Mesenchymal stem cell (in vitro differentiated cells and primary cell): ENCODE data around the gene TNP2.

Source experiments
- DNase-seq: peaks from one replicate; pipeline ENCODE4 v3.0.0-alpha.2; 2013
- H2AFZ ChIP-seq: one replicate; pipeline ENCODE4 v1.6.1; 2013; ENCODE audit warnings: low read depth, mild to moderate bottlenecking, control low read depth, inconsistent platforms, low read length, moderate library complexity
- H2AK5ac ChIP-seq: 2 replicates; pipeline ENCODE4 v1.6.1; 2013; ENCODE audit warnings: low read length, moderate library complexity, mild to moderate bottlenecking, inconsistent platforms; ENCODE audit not compliant: severe bottlenecking
- H2BK120ac ChIP-seq: one replicate; pipeline ENCODE4 v1.6.1; 2013; ENCODE audit warnings: low read depth, mild to moderate bottlenecking, inconsistent platforms, low read length, moderate library complexity
- H2BK12ac ChIP-seq, 2 experiments: one replicate each; pipeline ENCODE4 v1.6.1; 2013; ENCODE audit warnings: inconsistent platforms in 2 of 2, low read length in 2 of 2, mild to moderate bottlenecking in 2 of 2, moderate library complexity in 2 of 2, control low read depth in 1 of 2
- H2BK15ac ChIP-seq: one replicate; pipeline ENCODE4 v1.6.1; 2013; ENCODE audit warnings: mild to moderate bottlenecking, low read depth, inconsistent platforms; ENCODE audit not compliant: poor library complexity, severe bottlenecking
- H2BK5ac ChIP-seq: 2 replicates; pipeline ENCODE4 v1.6.1; 2013; ENCODE audit warnings: low read depth, mild to moderate bottlenecking, low read length, control low read depth, inconsistent platforms; ENCODE audit not compliant: poor library complexity, severe bottlenecking
- H3K14ac ChIP-seq, 2 experiments: one replicate each; pipeline ENCODE4 v1.6.1; 2013; ENCODE audit warnings: inconsistent platforms in 2 of 2, low read length in 2 of 2, control low read depth in 1 of 2, mild to moderate bottlenecking in 1 of 2, moderate library complexity in 1 of 2
- H3K18ac ChIP-seq, 2 experiments: one replicate each; pipeline ENCODE4 v1.6.1; 2013; ENCODE audit warnings: inconsistent platforms in 2 of 2, low read length in 2 of 2, control low read depth in 1 of 2, low read depth in 1 of 2, mild to moderate bottlenecking in 1 of 2
- H3K23ac ChIP-seq, 2 experiments: one replicate each; pipeline ENCODE4 v1.6.1; 2013; ENCODE audit warnings: inconsistent platforms in 2 of 2, low read length in 2 of 2, mild to moderate bottlenecking in 2 of 2, moderate library complexity in 2 of 2, control low read depth in 1 of 2
- H3K27ac ChIP-seq: 2 replicates; pipeline ENCODE4 v1.5.1; 2013; ENCODE audit warnings: mild to moderate bottlenecking, moderate library complexity, low read length, control low read depth, inconsistent platforms; ENCODE audit not compliant: poor library complexity, severe bottlenecking
- H3K27me3 ChIP-seq, 2 experiments: 2 replicates each; pipeline versions ENCODE4 v1.6.1 to v1.7.0; 2013; ENCODE audit warnings: low read length in 2 of 2, mild to moderate bottlenecking in 2 of 2, moderate library complexity in 2 of 2, control low read depth in 1 of 2, inconsistent platforms in 1 of 2; ENCODE audit not compliant: control insufficient read depth in 1 of 2, insufficient read depth in 1 of 2
- H3K36me3 ChIP-seq, 2 experiments: 2 replicates each; pipeline versions ENCODE4 v1.6.1 to v1.7.0; 2013; ENCODE audit warnings: low read length in 2 of 2, control low read depth in 1 of 2, inconsistent platforms in 1 of 2, low read depth in 1 of 2, mild to moderate bottlenecking in 1 of 2; ENCODE audit not compliant: insufficient read depth in 2 of 2, control insufficient read depth in 1 of 2
- H3K4ac ChIP-seq, 2 experiments: one replicate each; pipeline ENCODE4 v1.6.1; 2013; ENCODE audit warnings: inconsistent platforms in 2 of 2, low read length in 2 of 2, mild to moderate bottlenecking in 2 of 2, moderate library complexity in 2 of 2, control low read depth in 1 of 2, low read depth in 1 of 2
- H3K4me1 ChIP-seq: 2 replicates; pipeline ENCODE4 v1.6.1; 2013; ENCODE audit warnings: low read depth, low read length, control low read depth; ENCODE audit not compliant: control insufficient read depth, insufficient read depth
- H3K4me2 ChIP-seq: 2 replicates; pipeline ENCODE4 v1.6.1; 2013; ENCODE audit warnings: low read length, mild to moderate bottlenecking, inconsistent platforms; ENCODE audit not compliant: poor library complexity, severe bottlenecking
- H3K4me3 ChIP-seq, 2 experiments: 2 replicates each; pipeline versions ENCODE4 v1.5.1 to v1.7.0; 2013; ENCODE audit warnings: low read length in 2 of 2, mild to moderate bottlenecking in 2 of 2, control low read depth in 1 of 2, low read depth in 1 of 2; ENCODE audit not compliant: insufficient read depth in 1 of 2
- H3K79me1 ChIP-seq: replicated peaks from 2 replicates; pipeline ENCODE4 v1.6.1; 2013; ENCODE audit warnings: mild to moderate bottlenecking, control low read depth, low read length, inconsistent platforms; ENCODE audit not compliant: poor library complexity, severe bottlenecking
- H3K9ac ChIP-seq: 2 replicates; pipeline ENCODE4 v1.7.0; 2013; ENCODE audit warnings: mild to moderate bottlenecking, low read length, moderate library complexity
- H3K9me3 ChIP-seq: 2 replicates; pipeline ENCODE4 v1.7.0; 2013; ENCODE audit warnings: mild to moderate bottlenecking, low read length; ENCODE audit not compliant: control insufficient read depth
- H4K8ac ChIP-seq: one replicate; pipeline ENCODE4 v1.6.1; 2013; ENCODE audit warnings: inconsistent platforms, mild to moderate bottlenecking, low read length, moderate library complexity
- H4K91ac ChIP-seq: one replicate; pipeline ENCODE4 v1.6.1; 2013; ENCODE audit warnings: mild to moderate bottlenecking, low read length, inconsistent platforms
- WGBS: methylation state at CpG from one replicate; pipeline ENCODE4 v1.1.7; 2013; ENCODE audit warnings: mixed read lengths; 5-methylcytosine and 5-hydroxymethylcytosine counted together

TNP2 gene

GRCh38 chr16:11253995-11254912 is 14.9 kb downstream of the TNP2 start:
- Histone ChIP-seq H3K27me3 (no peaks in the 10 kb centered on the region), H2AFZ (no peak overlapping the region), H2AK5ac (no peak overlapping the region), H2BK12ac (no peak overlapping the region), H3K27ac (no peak overlapping the region), H4K91ac (peak overlapping the region; percentile 64), H4K8ac (peak overlapping the region; percentile 83), H3K4me1 (peaks cover 50% of the 10 kb centered on the region), H3K4ac (peak overlapping the region; percentile 4 to 89), H3K4me2 (peak overlapping the region; percentile 90), H3K9ac (peak overlapping the region; percentile 84), H2BK15ac (peak overlapping the region; percentile 60), H2BK120ac (no peak overlapping the region), H3K36me3 (peaks cover 0 to 33% of the 10 kb centered on the region in 2 experiments), H3K4me3 (peak overlapping the region; percentile 80 to 84), H3K18ac (peak overlapping the region in 1 of 2 experiments; percentile 97), H2BK5ac (no peak overlapping the region), H3K79me1 (peaks cover 5% of the 10 kb centered on the region), H3K14ac (peak overlapping the region in 1 of 2 experiments; percentile 8), H3K23ac (peak overlapping the region in 1 of 2 experiments; percentile 99), H3K9me3 (no peaks in the 10 kb centered on the region)
- DNase-seq = no peak
- 30% methylated on average over 22 of the region's 29 CpGs for WGBS

- Histone ChIP-seq H4K8ac (no peak overlapping the region), H3K4ac (no peak overlapping the region), H2BK120ac (no peak overlapping the region), H2BK12ac (peak overlapping the region in 1 of 2 experiments; percentile 6), H4K91ac (peak overlapping the region; percentile 2), H3K23ac (no peak overlapping the region), H3K27ac (no peak overlapping the region), H3K4me2 (peak overlapping the region; percentile 55), H3K79me1 (peaks cover 5% of the 10 kb centered on the region), H3K18ac (peak overlapping the region in 1 of 2 experiments; percentile 26), H3K9me3 (no peaks in the 10 kb centered on the region), H3K14ac (peak overlapping the region in 1 of 2 experiments; percentile 38), H3K4me3 (peak overlapping the region; percentile 17 to 80), H2BK5ac (no peak overlapping the region), H2BK15ac (no peak overlapping the region), H3K27me3 (no peaks in the 10 kb centered on the region), H2AK5ac (peak overlapping the region; percentile 6), H3K36me3 (peaks cover 0 to 33% of the 10 kb centered on the region in 2 experiments), H3K4me1 (peaks cover 47% of the 10 kb centered on the region), H3K9ac (peak overlapping the region; percentile 84), H2AFZ (no peak overlapping the region)
- DNase-seq = peak; percentile 60
- WGBS = 77% methylated on average over 5 of the region's 5 CpGs
Observed at GRCh38 chr16:11253009-11253994, 15.8 kb downstream of the TNP2 start.

GRCh38 chr16:11252482-11252931 is 16.6 kb downstream of the TNP2 start:
- H3K27me3 ChIP-seq = no peaks in the 10 kb centered on the region
- no peak overlapping the region for H2BK12ac ChIP-seq
- no peak overlapping the region for H2AFZ ChIP-seq
- no peak overlapping the region for H3K14ac ChIP-seq
- no peak overlapping the region for H2BK120ac ChIP-seq
- no peak overlapping the region for H3K4ac ChIP-seq
- no peak for DNase-seq
- peaks cover 0 to 33% of the 10 kb centered on the region in 2 experiments for H3K36me3 ChIP-seq
- WGBS = 88% methylated on average over 8 of the region's 8 CpGs
- no peak overlapping the region for H2AK5ac ChIP-seq
- H3K27ac ChIP-seq = no peak overlapping the region
- no peak overlapping the region for H3K18ac ChIP-seq
- H3K23ac ChIP-seq = no peak overlapping the region
- H4K91ac ChIP-seq = no peak overlapping the region
- no peak overlapping the region for H3K4me3 ChIP-seq
- H3K9me3 ChIP-seq = no peaks in the 10 kb centered on the region
- no peak overlapping the region for H3K9ac ChIP-seq
- peaks cover 46% of the 10 kb centered on the region for H3K4me1 ChIP-seq
- H2BK5ac ChIP-seq = no peak overlapping the region
- H4K8ac ChIP-seq = no peak overlapping the region
- H3K79me1 ChIP-seq = peaks cover 5% of the 10 kb centered on the region
- H3K4me2 ChIP-seq = peak overlapping the region; percentile 5
- H2BK15ac ChIP-seq = no peak overlapping the region
